ENCODE measurements around the gene WHAMM. TPM values are rescaled to one million over a fixed set of nuclear protein-coding genes. Genes with fewer than 3 reads are reported as not detected.
A peak's percentile ranks its signal among the peaks of the same experiment; 100 is the strongest.

The WHAMM gene
- total RNA-seq, 1 donor from 2014 or later: 9.4 TPM

DNA sequence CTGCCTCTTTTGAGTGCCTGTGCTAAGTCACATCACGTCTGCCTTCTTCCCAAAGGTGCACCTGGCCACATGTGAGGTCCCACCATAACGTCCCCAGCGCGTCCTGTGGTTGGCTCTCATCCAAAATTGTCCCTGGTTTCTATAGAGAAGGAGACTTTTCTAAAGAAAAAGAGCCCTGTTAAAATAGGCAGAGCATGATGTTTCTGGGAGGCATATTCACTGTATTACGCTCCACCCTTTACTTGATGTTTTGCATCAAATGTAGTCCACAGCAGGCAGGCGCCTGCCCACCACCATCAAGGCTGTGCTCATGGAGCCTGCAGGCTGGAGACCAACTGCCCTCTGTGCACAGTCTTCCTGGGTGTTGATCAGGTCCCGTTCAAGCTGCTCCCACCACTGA lies 36.3 kb downstream of the WHAMM start:
- no peaks in the 10 kb centered on the region for H3K27me3 Mint-ChIP-seq (ENCODE audit: low read depth)
- no peak overlapping the region for H3K27ac Mint-ChIP-seq
- no peak for DNase-seq (ENCODE audit: low spot score in 2 of 2, unreplicated experiment in 2 of 2)
- TF ChIP-seq CTCF (IDR thresholded peaks at IDR 0.05; ENCODE audit: unreplicated experiment): no peak
- no peak overlapping the region for H3K4me3 Mint-ChIP-seq
- peaks cover 13% of the 10 kb centered on the region for H3K4me1 Mint-ChIP-seq
- peaks cover 6% of the 10 kb centered on the region for H3K36me3 Mint-ChIP-seq
- H3K9me3 Mint-ChIP-seq: peaks cover 5% of the 10 kb centered on the region

DNA sequence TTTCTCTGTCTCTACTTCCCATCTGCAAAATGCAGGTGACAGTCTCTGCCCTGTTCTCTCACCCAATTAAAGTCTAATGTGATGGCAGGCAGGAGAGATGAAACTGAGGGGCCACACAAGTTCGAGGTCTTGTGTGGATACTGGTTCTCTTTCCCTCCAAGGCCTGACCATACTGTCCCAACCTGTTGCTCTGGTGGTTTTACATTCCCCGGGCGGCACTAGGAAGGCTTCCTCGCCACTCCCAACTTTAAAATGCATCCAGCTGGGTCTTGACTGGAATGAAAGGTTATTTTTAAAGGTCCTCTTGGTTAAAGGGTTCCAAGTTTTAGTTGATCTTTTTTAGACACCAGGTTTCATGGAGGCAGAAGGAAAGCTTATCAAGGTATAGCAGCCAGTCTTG lies 37.2 kb downstream of the WHAMM start:
- Mint-ChIP-seq H3K9me3 (peaks cover 5% of the 10 kb centered on the region), H3K36me3 (peaks cover 6% of the 10 kb centered on the region)

GRCh38 chr15:82847703-82848102 lies 38.3 kb downstream of the WHAMM start:
- H3K27ac Mint-ChIP-seq: no peak overlapping the region
- peaks cover 2% of the 10 kb centered on the region for H3K9me3 Mint-ChIP-seq
- no peaks in the 10 kb centered on the region for H3K27me3 Mint-ChIP-seq (ENCODE audit: low read depth)
- DNase-seq (ENCODE audit: low spot score in 2 of 2, unreplicated experiment in 2 of 2): no peak
- TF ChIP-seq CTCF (IDR thresholded peaks at IDR 0.05; ENCODE audit: unreplicated experiment): no peak
- H3K36me3 Mint-ChIP-seq: peaks cover 4% of the 10 kb centered on the region
- H3K4me3 Mint-ChIP-seq: no peak overlapping the region
- peaks cover 15% of the 10 kb centered on the region for H3K4me1 Mint-ChIP-seq

More for the DNA sequence above, 37.2 kb downstream of the WHAMM start:
- DNase-seq (ENCODE audit: low spot score in 2 of 2, unreplicated experiment in 2 of 2): no peak
- Mint-ChIP-seq H3K27me3 (ENCODE audit: low read depth) (no peaks in the 10 kb centered on the region), H3K27ac (no peak overlapping the region), H3K4me1 (peaks cover 13% of the 10 kb centered on the region), H3K4me3 (no peak overlapping the region)
- no peak for TF ChIP-seq CTCF (IDR thresholded peaks at IDR 0.05; ENCODE audit: unreplicated experiment)

DNA sequence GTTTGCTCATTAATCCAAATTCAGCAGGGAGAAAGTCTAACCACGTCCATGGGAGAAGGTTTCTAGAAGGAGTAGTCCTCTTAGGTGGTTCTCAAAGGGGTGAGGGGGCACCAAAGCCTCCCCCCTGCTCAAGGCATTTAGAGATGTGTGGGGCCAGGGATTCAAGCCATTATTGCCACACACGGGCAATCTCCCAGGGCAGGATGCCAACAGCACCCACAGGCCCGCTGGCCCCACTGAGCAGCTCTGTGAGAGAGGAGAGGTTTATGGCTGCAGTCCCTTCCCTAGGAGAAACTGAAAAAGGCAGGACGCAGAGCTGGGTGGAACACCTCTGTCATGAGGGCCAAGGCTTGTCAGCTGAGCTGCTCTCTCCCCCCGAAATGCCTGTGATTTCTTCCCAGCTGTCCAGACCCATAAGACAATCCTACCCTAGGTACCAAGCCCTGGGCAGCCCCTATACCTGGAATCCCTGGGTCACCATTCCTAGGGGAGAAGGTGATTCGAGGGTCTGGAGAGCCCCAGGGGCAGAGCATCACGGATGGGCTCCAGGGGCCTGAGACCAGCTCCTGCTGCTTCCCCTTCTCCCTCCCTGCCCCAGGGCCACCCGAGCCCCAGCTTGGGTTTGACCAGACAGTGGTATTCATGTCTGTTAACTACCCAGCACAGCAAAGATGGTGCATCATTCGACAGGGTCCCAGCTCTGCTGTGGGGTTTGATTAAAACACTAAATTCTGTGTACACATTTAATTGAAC lies 39.0 kb downstream of the WHAMM start:
- H3K27ac Mint-ChIP-seq: no peak overlapping the region
- peaks cover 3% of the 10 kb centered on the region for H3K36me3 Mint-ChIP-seq
- no peaks in the 10 kb centered on the region for H3K27me3 Mint-ChIP-seq (ENCODE audit: low read depth)
- peaks cover 15% of the 10 kb centered on the region for H3K4me1 Mint-ChIP-seq
- TF ChIP-seq CTCF (IDR thresholded peaks at IDR 0.05; ENCODE audit: unreplicated experiment): no peak
- no peaks in the 10 kb centered on the region for H3K9me3 Mint-ChIP-seq
- no peak overlapping the region for H3K4me3 Mint-ChIP-seq
- no peak for DNase-seq (ENCODE audit: low spot score in 2 of 2, unreplicated experiment in 2 of 2)

GRCh38 chr15:82849556-82850512 lies 40.4 kb downstream of the WHAMM start:
- Mint-ChIP-seq H3K36me3 (no peaks in the 10 kb centered on the region), H3K27me3 (ENCODE audit: low read depth) (no peaks in the 10 kb centered on the region), H3K4me1 (peaks cover 15% of the 10 kb centered on the region), H3K4me3 (peak overlapping the region; percentile 24), H3K27ac (peak overlapping the region; percentile 70), H3K9me3 (no peaks in the 10 kb centered on the region)
- peak; percentile 70 for TF ChIP-seq CTCF (IDR thresholded peaks at IDR 0.05; ENCODE audit: unreplicated experiment)
- DNase-seq (ENCODE audit: low spot score in 2 of 2, unreplicated experiment in 2 of 2): peak; percentile 47 to 68

All from mesothelial cell of epicardium (in vitro differentiated cells).